AG09319 (cell line): ENCODE results near the gene KMT2D.
A peak's percentile ranks its signal among the peaks of the same experiment; 100 is the strongest.

Experiments
- DNase-seq: peaks from one replicate; pipeline ENCODE4 v3.0.0-alpha.2; 2010; ENCODE audit warnings: low read depth; ENCODE audit errors: extremely low read depth
- TF ChIP-seq, protein P1 (sequence below): IDR thresholded peaks from 2 replicates; pipeline ENCODE4 v1.5.1; 2011; ENCODE audit warnings: low read depth, mild to moderate bottlenecking, inconsistent platforms, low read length, moderate library complexity

The KMT2D gene

DNA sequence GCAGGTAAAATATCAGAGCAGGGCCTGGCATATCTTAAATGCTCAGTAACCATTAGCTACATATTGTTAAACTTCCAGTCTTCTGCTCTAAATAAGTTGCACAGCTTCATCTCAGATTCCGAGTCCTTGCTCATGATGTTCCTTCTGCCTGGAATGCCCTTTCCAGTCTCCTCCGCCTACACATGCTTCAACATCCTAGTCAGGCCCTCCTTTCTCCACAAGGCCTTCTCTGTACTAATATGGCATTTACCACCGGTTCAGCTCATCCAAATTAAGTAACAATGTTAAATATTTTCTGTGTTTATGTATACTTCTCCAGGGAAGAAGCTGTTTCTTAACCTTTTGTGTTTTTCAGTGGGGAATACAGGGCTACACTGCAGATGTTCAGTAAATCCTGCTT is 25.5 kb upstream of the KMT2D start:
- TF ChIP-seq, protein P1, sequence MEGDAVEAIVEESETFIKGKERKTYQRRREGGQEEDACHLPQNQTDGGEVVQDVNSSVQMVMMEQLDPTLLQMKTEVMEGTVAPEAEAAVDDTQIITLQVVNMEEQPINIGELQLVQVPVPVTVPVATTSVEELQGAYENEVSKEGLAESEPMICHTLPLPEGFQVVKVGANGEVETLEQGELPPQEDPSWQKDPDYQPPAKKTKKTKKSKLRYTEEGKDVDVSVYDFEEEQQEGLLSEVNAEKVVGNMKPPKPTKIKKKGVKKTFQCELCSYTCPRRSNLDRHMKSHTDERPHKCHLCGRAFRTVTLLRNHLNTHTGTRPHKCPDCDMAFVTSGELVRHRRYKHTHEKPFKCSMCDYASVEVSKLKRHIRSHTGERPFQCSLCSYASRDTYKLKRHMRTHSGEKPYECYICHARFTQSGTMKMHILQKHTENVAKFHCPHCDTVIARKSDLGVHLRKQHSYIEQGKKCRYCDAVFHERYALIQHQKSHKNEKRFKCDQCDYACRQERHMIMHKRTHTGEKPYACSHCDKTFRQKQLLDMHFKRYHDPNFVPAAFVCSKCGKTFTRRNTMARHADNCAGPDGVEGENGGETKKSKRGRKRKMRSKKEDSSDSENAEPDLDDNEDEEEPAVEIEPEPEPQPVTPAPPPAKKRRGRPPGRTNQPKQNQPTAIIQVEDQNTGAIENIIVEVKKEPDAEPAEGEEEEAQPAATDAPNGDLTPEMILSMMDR: no peak
- no peak for DNase-seq

DNA sequence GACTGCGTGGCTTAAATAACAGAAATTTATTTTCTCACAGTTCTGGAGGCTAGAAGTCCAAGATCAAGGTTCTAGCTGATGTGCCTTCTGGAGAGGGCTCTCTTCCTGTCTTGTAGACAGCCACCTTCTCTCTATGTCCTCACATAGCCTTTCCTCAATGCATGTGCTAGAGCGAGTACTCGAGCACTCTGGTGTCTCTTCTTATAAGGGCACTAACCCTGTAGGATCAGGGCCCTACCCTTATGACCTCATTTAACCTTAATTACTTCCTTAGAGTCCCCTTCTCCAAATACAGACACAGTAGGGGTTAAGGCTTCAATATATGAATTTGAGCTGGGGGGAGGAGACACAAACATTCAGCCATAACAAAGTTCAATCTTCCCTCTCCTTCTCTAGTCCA is 23.8 kb upstream of the KMT2D start:
- no peak for DNase-seq
- TF ChIP-seq, protein P1: no peak

DNA sequence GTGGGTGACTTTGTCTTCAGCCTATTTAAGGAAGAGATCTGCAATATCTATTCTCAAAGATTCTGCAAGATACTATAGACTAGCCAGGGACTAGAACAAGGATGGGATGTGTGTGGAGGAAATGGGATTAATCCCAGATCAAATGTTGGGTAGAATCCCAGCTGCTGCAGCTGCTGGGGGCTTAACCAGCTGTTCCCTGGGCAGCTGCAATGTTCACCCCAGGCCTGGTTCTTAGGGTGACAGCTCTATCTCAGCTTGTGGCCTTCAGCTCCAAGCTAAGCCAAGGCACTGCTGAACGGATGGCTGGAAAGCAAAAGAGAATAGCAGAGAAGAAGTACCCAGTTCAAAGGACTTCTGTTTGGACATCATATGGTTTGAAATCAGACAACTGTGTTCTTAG is 19.2 kb upstream of the KMT2D start:
- no peak for DNase-seq
- TF ChIP-seq, protein P1: no peak

DNA sequence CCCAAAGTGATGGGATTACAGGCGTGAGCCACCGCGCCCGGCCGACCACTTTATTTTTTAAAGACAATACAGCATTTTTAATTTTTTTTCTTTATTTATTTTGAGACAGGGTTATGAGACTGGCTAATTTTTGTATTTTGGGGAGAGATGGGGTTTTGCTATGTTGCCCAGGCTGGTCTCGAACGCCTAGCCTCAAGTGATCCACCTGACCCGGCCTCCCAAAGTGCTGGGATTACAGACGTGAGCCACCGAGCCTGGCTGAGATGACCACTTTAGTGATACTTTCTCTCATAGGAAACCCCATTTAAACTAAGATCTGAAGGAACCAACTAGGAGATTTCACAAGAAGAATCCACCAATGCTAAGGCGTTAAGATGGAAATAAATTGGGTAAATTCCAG is 10.4 kb upstream of the KMT2D start:
- DNase-seq: no peak
- TF ChIP-seq, protein P1: no peak

DNA sequence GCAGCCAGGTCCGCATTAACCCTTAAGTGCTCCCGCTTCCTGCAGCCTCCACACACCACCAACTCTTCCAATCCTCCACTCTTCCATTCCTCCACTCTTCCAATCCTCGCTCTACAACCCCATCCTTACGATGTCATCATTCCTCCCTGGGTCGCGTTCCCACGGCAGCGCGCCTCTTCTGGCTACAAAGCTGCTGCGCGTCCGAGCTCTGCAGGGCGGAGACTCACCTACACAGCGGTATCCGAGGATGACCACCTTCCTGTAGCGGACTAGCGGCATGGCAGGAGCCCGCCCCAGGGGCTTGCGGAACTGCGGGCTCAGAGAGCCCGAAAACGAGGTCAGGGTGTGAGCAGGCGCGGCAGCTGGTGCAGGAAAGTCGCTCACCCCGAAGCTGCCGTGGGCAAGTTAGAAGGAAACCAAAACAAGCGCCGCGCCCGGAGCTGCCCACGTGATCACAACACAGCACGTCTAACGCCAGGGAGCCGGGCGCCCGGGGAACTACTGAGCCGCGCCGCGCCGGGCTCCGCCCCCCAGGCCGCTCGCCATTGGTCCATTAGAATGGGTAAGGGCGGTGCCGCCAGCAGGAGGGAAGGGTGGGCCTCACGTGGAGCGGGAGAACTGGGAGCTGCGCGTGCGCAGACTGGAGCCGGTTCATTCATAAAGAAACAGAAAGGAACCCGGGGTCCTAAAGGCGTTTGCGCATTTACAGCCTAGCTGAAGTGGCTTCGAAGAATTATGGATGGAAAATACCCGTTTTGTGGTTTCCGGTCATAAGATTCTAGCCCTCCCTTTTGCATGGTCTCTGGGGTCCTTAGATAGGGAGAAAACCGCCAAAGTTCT is 9.1 kb upstream of the KMT2D start, which contains the start of gene RHEBL1:
Gene RHEBL1, minus strand, starts transcription at position 473 of the 840 bp plus-strand sequence. Its CDS starts 194 bp downstream, at position 279.
- DNase-seq: peak; percentile 83
- TF ChIP-seq, protein P1: peak; percentile 6

DNA sequence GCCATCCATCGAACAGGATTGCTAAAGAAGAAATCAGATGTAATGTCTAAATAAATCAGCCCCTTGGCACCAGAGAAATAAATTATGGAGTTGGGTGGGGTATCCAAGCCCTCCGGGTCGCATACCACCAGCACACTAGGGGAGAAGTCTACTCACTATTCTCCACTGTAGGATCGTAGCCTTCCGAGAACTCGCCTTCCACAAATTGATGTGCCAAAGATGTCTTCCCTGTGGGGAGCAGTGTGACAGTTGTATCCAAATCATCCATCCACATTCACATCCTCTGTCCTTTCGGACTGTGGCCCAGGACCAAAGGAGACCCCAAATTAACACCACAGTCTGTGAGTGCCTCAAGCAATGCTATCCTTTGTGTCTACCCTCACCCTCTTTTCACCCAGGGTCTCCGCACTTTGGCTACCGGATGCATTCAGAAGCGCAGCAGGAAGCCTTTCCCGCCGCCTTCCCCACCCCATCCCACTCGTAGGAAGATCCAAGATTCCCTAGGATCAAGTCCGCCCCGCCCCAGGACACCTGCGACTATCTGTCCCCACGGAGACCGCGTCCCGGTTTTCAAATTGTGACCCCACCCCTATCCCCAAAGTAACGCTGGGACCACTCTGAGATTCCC is 8.4 kb upstream of the KMT2D start:
- DNase-seq: no peak
- TF ChIP-seq, protein P1: no peak

DNA sequence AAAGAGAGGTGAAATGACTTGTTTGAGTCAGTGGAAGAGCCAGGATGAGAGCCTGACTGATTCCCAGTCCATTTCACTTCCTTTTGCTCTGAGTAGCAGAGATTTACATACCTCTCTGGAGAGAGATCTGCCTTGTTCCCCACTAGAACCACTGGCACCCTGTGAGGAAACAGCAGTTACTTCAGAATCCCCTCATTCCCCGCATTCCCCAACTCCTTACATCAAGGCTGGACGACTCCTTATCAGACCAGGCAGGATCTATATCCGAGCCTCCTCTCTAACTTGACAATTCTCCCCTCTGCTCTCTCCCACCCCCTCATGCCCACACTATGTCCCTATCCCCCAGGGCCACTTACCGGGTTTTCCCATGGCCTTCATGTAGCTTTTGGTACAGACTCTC is 5.5 kb upstream of the KMT2D start:
- no peak for DNase-seq
- TF ChIP-seq, protein P1: no peak
